ENCODE data around the gene LAMA2.

Gene LAMA2

DNA sequence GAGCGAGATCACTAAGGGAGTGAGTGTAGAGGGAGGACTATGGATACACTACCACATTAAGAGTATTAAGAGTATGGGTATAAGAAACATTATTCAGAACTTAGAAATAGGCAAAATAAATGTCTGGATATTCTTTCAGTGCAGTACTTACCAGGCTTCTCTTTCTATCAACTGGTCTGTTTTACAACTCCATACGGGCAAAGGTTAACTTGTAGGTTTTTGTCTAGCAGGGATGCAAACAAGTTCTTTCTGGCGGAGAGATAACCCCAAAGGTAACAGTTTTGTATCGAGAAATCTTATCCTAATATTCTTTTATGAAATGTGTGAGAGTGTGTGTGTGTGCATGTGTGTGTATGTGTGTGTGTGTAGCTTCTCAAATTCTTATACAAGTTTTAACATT, 640.9 kb downstream of the LAMA2 start:
- TF ChIP-seq POLR2AphosphoS5 (IDR thresholded peaks at IDR 0.05; ENCODE audit: low read depth, low read length) (no peak), FOXP2 (optimal IDR thresholded peaks at IDR 0.05; ENCODE audit: borderline replicate concordance, extremely low read depth, extremely low read length, insufficient read depth) (no peak), SIN3A (IDR thresholded peaks at IDR 0.05; ENCODE audit: borderline replicate concordance, insufficient read depth, low read length) (no peak), TAF1 (IDR thresholded peaks at IDR 0.05; ENCODE audit: borderline replicate concordance, insufficient read depth, low read length) (no peak)
- TF ChIP-seq, protein P1, sequence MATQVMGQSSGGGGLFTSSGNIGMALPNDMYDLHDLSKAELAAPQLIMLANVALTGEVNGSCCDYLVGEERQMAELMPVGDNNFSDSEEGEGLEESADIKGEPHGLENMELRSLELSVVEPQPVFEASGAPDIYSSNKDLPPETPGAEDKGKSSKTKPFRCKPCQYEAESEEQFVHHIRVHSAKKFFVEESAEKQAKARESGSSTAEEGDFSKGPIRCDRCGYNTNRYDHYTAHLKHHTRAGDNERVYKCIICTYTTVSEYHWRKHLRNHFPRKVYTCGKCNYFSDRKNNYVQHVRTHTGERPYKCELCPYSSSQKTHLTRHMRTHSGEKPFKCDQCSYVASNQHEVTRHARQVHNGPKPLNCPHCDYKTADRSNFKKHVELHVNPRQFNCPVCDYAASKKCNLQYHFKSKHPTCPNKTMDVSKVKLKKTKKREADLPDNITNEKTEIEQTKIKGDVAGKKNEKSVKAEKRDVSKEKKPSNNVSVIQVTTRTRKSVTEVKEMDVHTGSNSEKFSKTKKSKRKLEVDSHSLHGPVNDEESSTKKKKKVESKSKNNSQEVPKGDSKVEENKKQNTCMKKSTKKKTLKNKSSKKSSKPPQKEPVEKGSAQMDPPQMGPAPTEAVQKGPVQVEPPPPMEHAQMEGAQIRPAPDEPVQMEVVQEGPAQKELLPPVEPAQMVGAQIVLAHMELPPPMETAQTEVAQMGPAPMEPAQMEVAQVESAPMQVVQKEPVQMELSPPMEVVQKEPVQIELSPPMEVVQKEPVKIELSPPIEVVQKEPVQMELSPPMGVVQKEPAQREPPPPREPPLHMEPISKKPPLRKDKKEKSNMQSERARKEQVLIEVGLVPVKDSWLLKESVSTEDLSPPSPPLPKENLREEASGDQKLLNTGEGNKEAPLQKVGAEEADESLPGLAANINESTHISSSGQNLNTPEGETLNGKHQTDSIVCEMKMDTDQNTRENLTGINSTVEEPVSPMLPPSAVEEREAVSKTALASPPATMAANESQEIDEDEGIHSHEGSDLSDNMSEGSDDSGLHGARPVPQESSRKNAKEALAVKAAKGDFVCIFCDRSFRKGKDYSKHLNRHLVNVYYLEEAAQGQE (IDR thresholded peaks at IDR 0.05; ENCODE audit: insufficient read depth in 1 of 2, low read depth in 2 of 2, low read length in 2 of 2): no peak

GRCh38 chr6:129525055-129525454, 642.1 kb downstream of the LAMA2 start:
- TF ChIP-seq FOXP2 (optimal IDR thresholded peaks at IDR 0.05; ENCODE audit: borderline replicate concordance, extremely low read depth, extremely low read length, insufficient read depth): no peak

- no peak for TF ChIP-seq POLR2AphosphoS5 (IDR thresholded peaks at IDR 0.05; ENCODE audit: low read depth, low read length)
- TF ChIP-seq, protein P1 (IDR thresholded peaks at IDR 0.05; ENCODE audit: insufficient read depth in 1 of 2, low read depth in 2 of 2, low read length in 2 of 2): no peak
- TF ChIP-seq TAF1 (IDR thresholded peaks at IDR 0.05; ENCODE audit: borderline replicate concordance, insufficient read depth, low read length): no peak
- TF ChIP-seq FOXP2 (optimal IDR thresholded peaks at IDR 0.05; ENCODE audit: borderline replicate concordance, extremely low read depth, extremely low read length, insufficient read depth): no peak
- TF ChIP-seq SIN3A (IDR thresholded peaks at IDR 0.05; ENCODE audit: borderline replicate concordance, insufficient read depth, low read length): no peak
These were observed 652.0 kb downstream of the LAMA2 start for GRCh38 chr6:129534926-129535325.

DNA sequence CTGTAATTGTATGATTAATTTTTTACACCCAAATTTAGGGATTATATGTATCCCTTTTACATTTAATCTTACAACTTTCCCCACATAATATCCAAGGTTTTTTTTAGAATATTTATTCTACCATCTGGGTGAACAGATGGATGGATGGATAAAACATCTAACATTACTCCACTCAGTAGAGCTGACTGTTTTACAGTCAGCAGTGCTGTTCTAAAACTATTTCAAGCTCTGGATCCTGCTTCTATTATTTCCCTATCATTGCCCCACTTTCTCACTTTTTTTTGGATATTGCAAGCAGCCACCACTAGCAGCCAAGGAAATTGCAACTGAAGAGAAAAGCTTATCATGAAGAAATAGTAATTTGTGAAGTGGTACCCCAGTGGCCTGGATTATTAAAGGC, 653.3 kb downstream of the LAMA2 start:
- TF ChIP-seq POLR2AphosphoS5 (IDR thresholded peaks at IDR 0.05; ENCODE audit: low read depth, low read length) (no peak), SIN3A (IDR thresholded peaks at IDR 0.05; ENCODE audit: borderline replicate concordance, insufficient read depth, low read length) (no peak), FOXP2 (optimal IDR thresholded peaks at IDR 0.05; ENCODE audit: borderline replicate concordance, extremely low read depth, extremely low read length, insufficient read depth) (no peak), TAF1 (IDR thresholded peaks at IDR 0.05; ENCODE audit: borderline replicate concordance, insufficient read depth, low read length) (no peak)
- TF ChIP-seq, protein P1 (IDR thresholded peaks at IDR 0.05; ENCODE audit: insufficient read depth in 1 of 2, low read depth in 2 of 2, low read length in 2 of 2): no peak

DNA sequence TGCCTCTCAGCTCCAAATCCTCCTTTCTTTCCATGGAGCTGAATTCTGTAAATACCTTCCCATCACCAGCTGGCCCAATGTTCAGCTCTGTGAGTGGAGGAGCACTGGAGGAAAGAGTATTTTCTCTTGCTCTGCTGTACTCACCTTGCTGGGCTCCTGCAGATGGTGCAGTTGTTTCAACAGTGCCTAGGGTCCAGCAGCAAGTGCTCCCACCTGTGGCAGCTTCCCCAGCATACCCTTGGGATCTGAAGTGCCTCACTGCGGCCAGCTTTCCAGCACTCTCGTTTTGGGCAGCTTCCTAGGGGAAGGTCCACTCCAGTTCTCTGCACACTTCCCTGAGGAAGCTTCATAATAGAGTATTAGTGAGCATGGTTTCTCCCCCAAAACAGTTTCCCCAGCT, 656.1 kb downstream of the LAMA2 start:
- TF ChIP-seq POLR2AphosphoS5 (IDR thresholded peaks at IDR 0.05; ENCODE audit: low read depth, low read length): no peak
- TF ChIP-seq, protein P1 (IDR thresholded peaks at IDR 0.05; ENCODE audit: insufficient read depth in 1 of 2, low read depth in 2 of 2, low read length in 2 of 2): no peak
- TF ChIP-seq FOXP2 (optimal IDR thresholded peaks at IDR 0.05; ENCODE audit: borderline replicate concordance, extremely low read depth, extremely low read length, insufficient read depth): no peak
- no peak for TF ChIP-seq SIN3A (IDR thresholded peaks at IDR 0.05; ENCODE audit: borderline replicate concordance, insufficient read depth, low read length)
- no peak for TF ChIP-seq TAF1 (IDR thresholded peaks at IDR 0.05; ENCODE audit: borderline replicate concordance, insufficient read depth, low read length)

Measured in PFSK-1 (cell line).